IMR-90 (cell line): ENCODE measurements around the gene DDR1. TPM values are rescaled to one million over a fixed set of nuclear protein-coding genes. Genes with fewer than 3 reads are reported as not detected.

Source experiments
- ATAC-seq: fragments of 200-7000 bp; cut with Tn5 transposase; 2 replicates; pipeline ENCODE4 v1.9.1; 2020; ENCODE audit warnings: low read depth, mild to moderate bottlenecking, moderate library complexity
- BruUV-seq: library from RNA; stranded (reverse); fragments of 400-500 nt; replicated peaks from 2 replicates; lab custom pipeline; 2021; lab: Mats Ljungman, UMichigan
- CTCF ChIA-PET: fragments of 300-600 bp; formaldehyde crosslinking; extraction: SDS; loops from one replicate; lab custom pipeline; 2021; ENCODE audit warnings: antibody characterized with exemption; lab: Yijun Ruan, JAX
- POLR2A ChIA-PET: fragments of 300-600 bp; sonication (Branson Sonifier 250); formaldehyde crosslinking; loops from one replicate; lab custom pipeline; 2022; ENCODE audit warnings: antibody characterized with exemption; ENCODE audit not compliant: unreplicated experiment; lab: Charles Lee
- DNase-seq: peaks from one replicate; pipeline ENCODE4 v3.0.0; 2013
- H2AFZ ChIP-seq: replicated peaks from 2 replicates; pipeline ENCODE3; 2013; ENCODE audit warnings: low read length, mild to moderate bottlenecking; ENCODE audit not compliant: poor library complexity
- H2AK5ac ChIP-seq: 2 replicates; pipeline ENCODE4 v1.6.1; 2013; ENCODE audit warnings: low read depth, low read length, inconsistent platforms
- H2AK9ac ChIP-seq: replicated peaks from 2 replicates; pipeline ENCODE3; 2013; ENCODE audit warnings: mild to moderate bottlenecking, low read depth, low read length, moderate library complexity; ENCODE audit not compliant: poor library complexity
- H2BK120ac ChIP-seq: 2 replicates; pipeline ENCODE4 v1.6.1; 2013; ENCODE audit warnings: low read depth, low read length, inconsistent platforms
- H2BK15ac ChIP-seq: 3 replicates; pipeline ENCODE4 v1.6.1; 2013; ENCODE audit warnings: low read depth, low read length, inconsistent platforms
- H2BK20ac ChIP-seq: 2 replicates; pipeline ENCODE4 v1.6.1; 2013; ENCODE audit warnings: low read depth, mild to moderate bottlenecking, inconsistent platforms, low read length, moderate library complexity
- H2BK5ac ChIP-seq: 2 replicates; pipeline ENCODE4 v1.6.1; 2013; ENCODE audit warnings: mild to moderate bottlenecking, low read depth, low read length, inconsistent platforms; ENCODE audit not compliant: poor library complexity, severe bottlenecking
- H3K14ac ChIP-seq: replicated peaks from 2 replicates; pipeline ENCODE4 v1.6.1; 2013; ENCODE audit warnings: low read depth, low read length, inconsistent platforms
- H3K18ac ChIP-seq: 2 replicates; pipeline ENCODE4 v1.6.1; 2013; ENCODE audit warnings: low read depth, low read length, control low read depth
- H3K23ac ChIP-seq: 2 replicates; pipeline ENCODE4 v1.6.1; 2013; ENCODE audit warnings: low read depth, low read length, inconsistent platforms
- H3K27ac ChIP-seq: 2 replicates; pipeline ENCODE4 v1.5.1; 2013; ENCODE audit warnings: mild to moderate bottlenecking, control low read depth, low read length; ENCODE audit not compliant: insufficient read depth
- H3K27me3 ChIP-seq: 2 replicates; pipeline ENCODE4 v1.6.1; 2013; ENCODE audit warnings: low read length; ENCODE audit not compliant: control insufficient read depth, insufficient read depth
- H3K36me3 ChIP-seq: 2 replicates; pipeline ENCODE4 v1.6.1; 2013; ENCODE audit warnings: low read length, mixed read lengths; ENCODE audit not compliant: control insufficient read depth, insufficient read depth
- H3K4ac ChIP-seq: 2 replicates; pipeline ENCODE4 v1.6.1; 2013; ENCODE audit warnings: low read depth, low read length, inconsistent platforms
- H3K4me1 ChIP-seq: 2 replicates; pipeline ENCODE4 v1.6.1; 2013; ENCODE audit warnings: low read length, mixed read lengths; ENCODE audit not compliant: control insufficient read depth, insufficient read depth
- H3K4me2 ChIP-seq: 2 replicates; pipeline ENCODE4 v1.6.1; 2013; ENCODE audit warnings: low read depth, mild to moderate bottlenecking, control low read depth, low read length, moderate library complexity
- H3K4me3 ChIP-seq: 2 replicates; pipeline ENCODE4 v1.5.1; 2013; ENCODE audit warnings: low read depth, mild to moderate bottlenecking, control low read depth, low read length, moderate library complexity; ENCODE audit not compliant: insufficient read depth
- H3K56ac ChIP-seq: 2 replicates; pipeline ENCODE4 v1.6.1; 2013; ENCODE audit warnings: low read length, inconsistent platforms; ENCODE audit not compliant: insufficient read depth; ENCODE audit errors: extremely low read depth
- H3K79me1 ChIP-seq, 2 experiments: 2 replicates each; pipeline ENCODE4 v1.6.1; 2013; ENCODE audit warnings: low read length in 2 of 2, inconsistent platforms in 1 of 2, low read depth in 1 of 2
- H3K9ac ChIP-seq: 2 replicates; pipeline ENCODE4 v1.6.1; 2013; ENCODE audit warnings: low read depth, low read length, control low read depth
- H3K9me1 ChIP-seq: 2 replicates; pipeline ENCODE4 v1.6.1; 2013; ENCODE audit warnings: low read length, inconsistent platforms; ENCODE audit not compliant: insufficient read depth
- H3K9me3 ChIP-seq: 2 replicates; pipeline ENCODE4 v1.6.1; 2013; ENCODE audit warnings: low read length; ENCODE audit not compliant: control insufficient read depth, insufficient read depth
- H4K20me1 ChIP-seq: 2 replicates; pipeline ENCODE4 v1.6.1; 2013; ENCODE audit warnings: low read length, inconsistent platforms; ENCODE audit not compliant: insufficient read depth
- H4K5ac ChIP-seq: 2 replicates; pipeline ENCODE4 v1.6.1; 2013; ENCODE audit warnings: mild to moderate bottlenecking, low read depth, low read length, control low read depth
- H4K8ac ChIP-seq, 2 experiments: 2 replicates each; pipeline ENCODE4 v1.6.1; 2013; ENCODE audit warnings: low read depth in 2 of 2, low read length in 2 of 2, control low read depth in 1 of 2, inconsistent platforms in 1 of 2
- H4K91ac ChIP-seq: 2 replicates; pipeline ENCODE4 v1.6.1; 2013; ENCODE audit warnings: low read depth, low read length, inconsistent platforms; ENCODE audit not compliant: insufficient read depth
- CHD1 ChIP-seq: IDR thresholded peaks from 2 replicates; pipeline ENCODE4 v1.6.1; 2012; ENCODE audit warnings: low read depth, low read length, improper control_type of control experiment
- MAZ ChIP-seq: IDR thresholded peaks from 2 replicates; pipeline ENCODE4 v1.6.1; 2012; ENCODE audit warnings: low read depth, mild to moderate bottlenecking, low read length, improper control_type of control experiment, moderate library complexity, borderline replicate concordance
- POLR2A ChIP-seq: IDR thresholded peaks from 2 replicates; pipeline ENCODE4 v1.6.1; 2012; ENCODE audit warnings: mild to moderate bottlenecking, low read depth, low read length
- RCOR1 ChIP-seq: IDR thresholded peaks from 2 replicates; pipeline ENCODE4 v1.6.1; 2012; ENCODE audit warnings: mild to moderate bottlenecking, low read length, improper control_type of control experiment; ENCODE audit not compliant: insufficient replicate concordance
- WGBS, 2 experiments: methylation state at CpG; one replicate each; pipeline versions ENCODE4 v1.1.5 to v1.1.7; 2013; ENCODE audit warnings: missing lambda C conversion rate in 2 of 2; ENCODE audit not compliant: insufficient read length in 1 of 2; ENCODE audit errors: extremely low coverage in 2 of 2; 5-methylcytosine and 5-hydroxymethylcytosine counted together
- dilution Hi-C: fragments of 300-500 bp; cut with HindIII; formaldehyde crosslinking; loops from one replicate; pipeline ENCODE4 v1.14.3; 2018; ENCODE audit warnings: low sequenced_read_pairs; ENCODE audit not compliant: unreplicated experiment
- in situ Hi-C: fragments of 300-500 bp; cut with MboI; formaldehyde crosslinking; loops from 3 replicates; pipeline ENCODE4 v1.14.3; 2019; ENCODE audit warnings: low sequenced_read_pairs, inconsistent platforms, mixed read lengths
- intact Hi-C: fragments of 100-400 bp; cut with micrococcal nuclease; formaldehyde crosslinking; loops from 2 replicates; pipeline ENCODE4 v1.10.0; 2022
- polyA plus RNA-seq, 3 experiments: library from polyadenylated mRNA; depleted of rRNA; stranded (reverse); fragments of >200 nt; gene quantifications; 2 replicates each; pipeline ENCODE4 v1.2.3, GENCODE V29; 2012; ENCODE audit warnings: low replicate concordance in 1 of 3
- total RNA-seq: library from RNA; depleted of rRNA; stranded (reverse); fragments of >200 nt; gene quantifications from 2 replicates; pipeline ENCODE4 v1.2.3, GENCODE V29; 2012
- TF ChIP-seq, protein P1 (sequence below): conservative IDR thresholded peaks from 2 replicates; pipeline ENCODE4 v1.5.1; 2012; ENCODE audit warnings: mild to moderate bottlenecking, low read depth, low read length, improper control_type of control experiment

The DDR1 gene
- total and polyA plus RNA-seq, 2 of the 4 experiments (the other 2 are of a cell fraction), result 5.6 to 19.6 TPM

DNA sequence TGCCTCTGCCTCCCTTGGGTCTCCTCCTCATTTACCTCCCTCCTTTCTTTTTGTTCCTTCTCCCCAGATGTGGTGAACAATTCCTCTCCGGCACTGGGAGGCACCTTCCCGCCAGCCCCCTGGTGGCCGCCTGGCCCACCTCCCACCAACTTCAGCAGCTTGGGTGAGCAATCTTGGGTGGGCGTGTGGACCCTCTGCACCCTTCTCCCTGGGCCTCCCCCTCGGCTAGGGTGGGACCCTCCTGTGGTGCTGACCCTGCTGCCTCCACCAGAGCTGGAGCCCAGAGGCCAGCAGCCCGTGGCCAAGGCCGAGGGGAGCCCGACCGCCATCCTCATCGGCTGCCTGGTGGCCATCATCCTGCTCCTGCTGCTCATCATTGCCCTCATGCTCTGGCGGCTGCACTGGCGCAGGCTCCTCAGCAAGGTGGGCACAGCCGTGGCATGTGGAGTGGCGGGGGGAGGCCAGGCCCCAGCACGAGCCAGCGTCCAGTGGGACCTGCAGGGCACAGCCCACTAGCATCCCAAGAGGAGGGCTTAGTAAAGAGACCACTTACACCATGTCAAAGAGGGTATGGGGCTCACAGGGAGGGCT lies 8.8 kb downstream of the DDR1 start:
- no peak overlapping the region for H4K91ac ChIP-seq
- no peak overlapping the region for H3K4ac ChIP-seq
- H3K4me3 ChIP-seq, result no peak overlapping the region
- CTCF ChIA-PET, result no interaction called here
- peaks cover 3 to 29% of the 10 kb centered on the region in 2 experiments for H3K79me1 ChIP-seq
- no peak for DNase-seq
- H2AK5ac ChIP-seq, result no peak overlapping the region
- no peak overlapping the region for H2BK20ac ChIP-seq
- H3K18ac ChIP-seq, result no peak overlapping the region
- H2AFZ ChIP-seq, result no peak overlapping the region
- in situ Hi-C loops (no loop called here), intact Hi-C loops (no loop called here), dilution Hi-C loops (no loop called here)
- H2BK120ac ChIP-seq, result no peak overlapping the region
- H2BK5ac ChIP-seq, result no peak overlapping the region
- no peak overlapping the region for H3K9ac ChIP-seq
- H3K23ac ChIP-seq, result no peak overlapping the region
- TF ChIP-seq POLR2A (no peak), CHD1 (no peak), RCOR1 (no peak), MAZ (no peak)
- TF ChIP-seq, protein P1, sequence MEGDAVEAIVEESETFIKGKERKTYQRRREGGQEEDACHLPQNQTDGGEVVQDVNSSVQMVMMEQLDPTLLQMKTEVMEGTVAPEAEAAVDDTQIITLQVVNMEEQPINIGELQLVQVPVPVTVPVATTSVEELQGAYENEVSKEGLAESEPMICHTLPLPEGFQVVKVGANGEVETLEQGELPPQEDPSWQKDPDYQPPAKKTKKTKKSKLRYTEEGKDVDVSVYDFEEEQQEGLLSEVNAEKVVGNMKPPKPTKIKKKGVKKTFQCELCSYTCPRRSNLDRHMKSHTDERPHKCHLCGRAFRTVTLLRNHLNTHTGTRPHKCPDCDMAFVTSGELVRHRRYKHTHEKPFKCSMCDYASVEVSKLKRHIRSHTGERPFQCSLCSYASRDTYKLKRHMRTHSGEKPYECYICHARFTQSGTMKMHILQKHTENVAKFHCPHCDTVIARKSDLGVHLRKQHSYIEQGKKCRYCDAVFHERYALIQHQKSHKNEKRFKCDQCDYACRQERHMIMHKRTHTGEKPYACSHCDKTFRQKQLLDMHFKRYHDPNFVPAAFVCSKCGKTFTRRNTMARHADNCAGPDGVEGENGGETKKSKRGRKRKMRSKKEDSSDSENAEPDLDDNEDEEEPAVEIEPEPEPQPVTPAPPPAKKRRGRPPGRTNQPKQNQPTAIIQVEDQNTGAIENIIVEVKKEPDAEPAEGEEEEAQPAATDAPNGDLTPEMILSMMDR, result 0 out of 2 replicates have a peak, but pooled peaks have one; percentile 10
- no peaks in the 10 kb centered on the region for H3K9me3 ChIP-seq
- no peaks in the 10 kb centered on the region for H3K27me3 ChIP-seq
- no peaks in the 10 kb centered on the region; the same call in 1 of the 2 replicates for H4K20me1 ChIP-seq
- no peak overlapping the region for H3K27ac ChIP-seq
- H4K8ac ChIP-seq, result no peak overlapping the region
- BruUV-seq, result no TSS peak
- H3K9me1 ChIP-seq, result no peaks in the 10 kb centered on the region
- WGBS, 2 experiments, result 93% methylated on average over 4 of the region's 16 CpGs; no CpG with 5 or more reads in 1 of the 2 experiments
- no peak for ATAC-seq
- no peak overlapping the region for H2AK9ac ChIP-seq
- H3K4me1 ChIP-seq, result peaks cover 5% of the 10 kb centered on the region; the same call in 1 of the 2 replicates
- H3K56ac ChIP-seq, result no peak overlapping the region
- peaks cover 67% of the 10 kb centered on the region for H3K36me3 ChIP-seq
- H3K14ac ChIP-seq, result no peak overlapping the region
- H2BK15ac ChIP-seq, result no peak overlapping the region
- no peak overlapping the region for H3K4me2 ChIP-seq
- no peak overlapping the region for H4K5ac ChIP-seq
- POLR2A ChIA-PET, result no interaction called here
